ENCODE data around the gene CFAP20DC. TPM values are rescaled to one million over a fixed set of nuclear protein-coding genes. Genes with fewer than 3 reads are reported as not detected.

Gene CFAP20DC
- total and polyA plus RNA-seq, 10 of the 15 experiments (the other 5 are each of a cell fraction or from before 2014, with no cell fraction given): 0.53 to 11.6 (median 2.0) TPM

- H3K9ac ChIP-seq (ENCODE audit: control insufficient read depth, insufficient read depth, low read length): no peak overlapping the region
- CTCF ChIA-PET: interaction anchor here (0.6 to 2.7 kb wide), 6 partner anchors 9 to 1878 kb away, joined by 3 to 13 read pairs (median 4); no protein-coding TSS in a partner anchor
- no peak for DNase-seq (ENCODE audit: low read depth, low spot score)
- H3K4me3 ChIP-seq: no peak overlapping the region
- TF ChIP-seq EGR1 (IDR thresholded peaks at IDR 0.05; ENCODE audit: borderline replicate concordance in 1 of 2, low read depth in 2 of 2, low read length in 2 of 2) (no peak), MEF2A (IDR thresholded peaks at IDR 0.05; ENCODE audit: insufficient read depth, low read depth, low read length) (no peak), CREM (IDR thresholded peaks at IDR 0.05; ENCODE audit: low read depth) (no peak), JUND (IDR thresholded peaks at IDR 0.05; ENCODE audit: low read depth, low read length) (no peak), HDGF (IDR thresholded peaks at IDR 0.05) (no peak), ZNF384 (IDR thresholded peaks at IDR 0.05; ENCODE audit: borderline replicate concordance, low read depth, low read length) (no peak), CTCF (IDR thresholded peaks at IDR 0.05 in 2 of 3, conservative IDR thresholded peaks at IDR 0.05 in 1 of 3; ENCODE audit: control insufficient read depth in 2 of 3, extremely low read depth in 1 of 3, insufficient read depth in 1 of 3, low read depth in 3 of 3, low read length in 3 of 3) (no peak), NBN (IDR thresholded peaks at IDR 0.05) (no peak), SPI1 (IDR thresholded peaks at IDR 0.05; ENCODE audit: borderline replicate concordance, insufficient read depth, low read depth, low read length) (no peak)
- H3K79me2 ChIP-seq (ENCODE audit: control insufficient read depth, insufficient read depth, low read length): no peaks in the 10 kb centered on the region
- H2AFZ ChIP-seq (ENCODE audit: control insufficient read depth, low read depth, low read length): peak overlapping the region; percentile 17; the same call in 1 of the 2 replicates
- RAD21 ChIA-PET (ENCODE audit: unreplicated experiment): interaction anchor here (1.2 kb wide), 1 partner anchor 12 kb away, joined by 3 read pairs; no protein-coding TSS in a partner anchor
- no peaks in the 10 kb centered on the region for H4K20me1 ChIP-seq (ENCODE audit: control insufficient read depth, insufficient read depth)
- in situ Hi-C loops (cut with MboI): no loop called here
- H3K36me3 ChIP-seq (ENCODE audit: control insufficient read depth in 2 of 2, insufficient read depth in 2 of 2, low read length in 1 of 2): no peaks in the 10 kb centered on the region
- SMC1A ChIA-PET (ENCODE audit: uncharacterized antibody, unreplicated experiment): interaction anchor here (3.6 kb wide), 1 partner anchor 11 kb away, joined by 18 read pairs; no protein-coding TSS in a partner anchor
- FAIRE-seq: no peak
- H3K27me3 ChIP-seq (replicated peaks in 1 of 2; ENCODE audit: control insufficient read depth in 2 of 2, insufficient read depth in 2 of 2, low read length in 1 of 2): no peaks in the 10 kb centered on the region; a peak in 1 of 4 replicates
- ATAC-seq: peak; percentile 53
- no peak overlapping the region for H3K27ac ChIP-seq (ENCODE audit: control insufficient read depth, insufficient read depth)
- intact Hi-C loops (cut with micrococcal nuclease; ENCODE audit: unreplicated experiment): no loop called here
- H3K9me3 ChIP-seq (replicated peaks; ENCODE audit: control insufficient read depth, insufficient read depth, low read length): no peaks in the 10 kb centered on the region
- WGBS (ENCODE audit: insufficient coverage, insufficient replicate concordance, low lambda C conversion rate, missing lambda C conversion rate): 47% methylated on average over 3 of the region's 3 CpGs
- no peaks in the 10 kb centered on the region; the same call in 1 of the 2 replicates for H3K4me1 ChIP-seq (ENCODE audit: control insufficient read depth, insufficient read depth, low read length)
- BruUV-seq (replicated peaks): no TSS peak
- POLR2A ChIA-PET: no interaction called here
- H3K4me2 ChIP-seq (ENCODE audit: control insufficient read depth, insufficient read depth): no peak overlapping the region
These were observed 14.9 kb upstream of the CFAP20DC start for GRCh38 chr3:59064728-59065127.
